DND-41 (cell line): ENCODE results near the gene KRTAP19-8.

Experiments
- CTCF ChIP-seq: IDR thresholded peaks from 2 replicates; pipeline ENCODE4 v1.5.1; 2012; ENCODE audit warnings: borderline replicate concordance, low read length, moderate library complexity, mild to moderate bottlenecking; ENCODE audit not compliant: poor library complexity, severe bottlenecking; ENCODE audit errors: extremely low read depth
- EZH2 ChIP-seq: IDR thresholded peaks from 3 replicates; pipeline ENCODE4 v1.6.1; 2012; ENCODE audit warnings: borderline replicate concordance, low read depth, mild to moderate bottlenecking, moderate library complexity, low read length, inconsistent platforms; ENCODE audit not compliant: severe bottlenecking

DNA sequence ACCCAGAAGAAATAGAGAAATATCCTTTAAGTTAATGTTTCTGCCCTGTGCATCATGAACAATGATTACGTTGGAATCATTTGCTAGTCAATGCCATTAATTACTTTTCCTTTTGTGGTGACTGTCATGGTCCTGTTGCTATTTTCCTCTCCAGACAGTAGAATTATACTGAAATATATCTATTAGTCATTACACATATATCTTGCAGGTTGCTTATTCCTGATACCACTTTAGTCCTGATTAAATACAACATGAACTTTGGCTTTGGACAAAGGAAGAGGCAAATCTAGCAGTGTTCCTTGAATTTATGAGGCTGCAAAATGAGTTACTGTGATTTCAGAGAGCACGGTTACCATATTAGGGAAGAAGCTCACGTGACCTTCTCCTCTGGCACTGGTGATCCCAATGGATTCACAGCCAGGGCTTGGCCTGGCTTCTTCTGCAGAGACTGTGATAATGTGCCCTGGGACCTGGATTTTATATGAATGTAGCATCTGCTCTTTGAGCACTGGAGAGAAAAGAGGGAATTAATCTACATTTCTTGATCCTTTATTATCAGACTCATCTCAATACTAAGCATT is 12.4 kb upstream of the KRTAP19-8 start:
- no peak for TF ChIP-seq CTCF
- no peak for TF ChIP-seq EZH2
